Upper lobe of left lung (tissue), 6 donors: Measurements from ENCODE around the gene NDN. TPM values are rescaled to one million over a fixed set of nuclear protein-coding genes. Genes with fewer than 3 reads are reported as not detected.
"Not testable (repeated sequence)": the region's sequence is repeated elsewhere in the genome, so short reads cannot be mapped to it uniquely, and the experiment has no call there.

ENCODE experiments used
- ATAC-seq, 2 donors: fragments of 200-7000 bp; cut with Tn5 transposase; one replicate each; pipeline ENCODE4 v1.9.1; 2022; ENCODE audit warnings: mild to moderate bottlenecking in 2 of 2, moderate library complexity in 2 of 2; ENCODE audit not compliant: low FRiP score in 2 of 2
- DNase-seq, 2 donors: peaks; one replicate each; pipeline ENCODE4 v3.0.0-alpha.2; 2019 to 2020
- H3K27ac ChIP-seq, 4 donors: fragments of 200-600 bp; sonication (generic); one replicate each; pipeline ENCODE4 v1.5.1; 2016 to 2019
- H3K27me3 ChIP-seq, 4 donors: fragments of 200-600 bp; sonication (generic); one replicate each; pipeline ENCODE4 v1.5.1; 2017 to 2019
- H3K36me3 ChIP-seq, 4 donors: fragments of 200-600 bp; sonication (generic); one replicate each; pipeline ENCODE4 v1.5.1; 2016 to 2019
- H3K4me1 ChIP-seq, 4 donors: fragments of 200-600 bp; sonication (generic); one replicate each; pipeline ENCODE4 v1.5.1; 2018 to 2019
- H3K4me3 ChIP-seq, 4 donors: fragments of 200-600 bp; sonication (generic); one replicate each; pipeline ENCODE4 v1.5.1; 2017 to 2019; ENCODE audit warnings: mild to moderate bottlenecking in 2 of 4, moderate library complexity in 1 of 4
- H3K9me3 ChIP-seq, 4 donors: fragments of 200-600 bp; sonication (generic); one replicate each; pipeline ENCODE4 v1.5.1; 2018 to 2019
- CTCF ChIP-seq, 6 experiments: fragments of 450-650 bp in 4 of 6; fragments of 200-600 bp in 2 of 6; sonication (generic) in 2 of 6; IDR thresholded peaks; one replicate each; pipeline ENCODE4 v1.5.1; 2016 to 2019; ENCODE audit warnings: antibody characterized with exemption in 6 of 6
- EP300 ChIP-seq, 4 donors: sonication (generic); formaldehyde crosslinking; IDR thresholded peaks; one replicate each; pipeline ENCODE4 v1.5.1; 2017; ENCODE audit warnings: antibody characterized with exemption in 4 of 4, control low read depth in 2 of 4
- POLR2A ChIP-seq, 4 donors: fragments of 450-650 bp; IDR thresholded peaks; one replicate each; pipeline ENCODE4 v1.5.1; 2016 to 2017; ENCODE audit warnings: antibody characterized with exemption in 4 of 4, mild to moderate bottlenecking in 2 of 4
- POLR2AphosphoS5 ChIP-seq, 2 donors: sonication (generic); formaldehyde crosslinking; IDR thresholded peaks; one replicate each; pipeline ENCODE4 v1.5.1; 2017; ENCODE audit warnings: antibody characterized with exemption in 2 of 2
- WGBS, 2 donors: methylation state at CpG; one replicate each; pipeline ENCODE4 v1.1.5; 2017 to 2018; 5-methylcytosine and 5-hydroxymethylcytosine counted together
- total RNA-seq, 6 donors: library from RNA; depleted of rRNA in 4 of 6; stranded (reverse); fragments of >200 nt in 4 of 6; gene quantifications; one replicate each; pipeline versions ENCODE4 v1.1.0 to v1.2.1, GENCODE V29; 2016 to 2021
- donor health status: DM: no; HTN: no; CAD: no; lungs with moderate emphysema.
- donor health status: DM: no; HTN: yes; CAD: no; lungs with severe emphysema.

NDN gene, protein sequence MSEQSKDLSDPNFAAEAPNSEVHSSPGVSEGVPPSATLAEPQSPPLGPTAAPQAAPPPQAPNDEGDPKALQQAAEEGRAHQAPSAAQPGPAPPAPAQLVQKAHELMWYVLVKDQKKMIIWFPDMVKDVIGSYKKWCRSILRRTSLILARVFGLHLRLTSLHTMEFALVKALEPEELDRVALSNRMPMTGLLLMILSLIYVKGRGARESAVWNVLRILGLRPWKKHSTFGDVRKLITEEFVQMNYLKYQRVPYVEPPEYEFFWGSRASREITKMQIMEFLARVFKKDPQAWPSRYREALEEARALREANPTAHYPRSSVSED
- 10 to 100 TPM; 11.5 to 44.5 (median 29.2) TPM for total RNA-seq

DNA sequence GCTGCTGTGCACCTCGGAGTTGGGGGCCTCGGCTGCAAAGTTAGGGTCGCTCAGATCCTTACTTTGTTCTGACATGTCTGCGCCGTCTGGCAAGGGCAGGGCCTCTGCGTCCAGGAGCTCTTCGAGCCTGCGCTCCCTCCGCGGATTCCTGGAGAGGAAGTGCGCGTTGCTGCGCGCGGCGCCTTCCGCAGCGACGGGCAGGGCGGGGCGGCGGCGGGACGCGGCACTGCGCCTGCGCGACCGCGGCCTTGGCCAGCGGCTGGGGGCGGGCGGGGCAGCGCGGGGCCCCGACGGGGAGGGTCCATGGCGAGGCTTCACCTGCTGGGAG, at the start of gene NDN:
Gene NDN, minus strand, starts transcription at position 163 of the 328 bp plus-strand sequence. Its CDS starts 88 bp downstream, at position 75.
- Histone ChIP-seq H3K36me3 (no peaks in the 10 kb centered on the region), H3K27me3 (no peaks in the 10 kb centered on the region), H3K27ac (peak within 1 kb of the TSS in 2 of 4 donors; percentile 52 to 54), H3K4me3 (peak within 1 kb of the TSS; percentile 26 to 61 (median 58)), H3K4me1 (peaks cover 0 to 15% (median 4%) of the 10 kb centered on the region in 4 donors), H3K9me3 (peaks cover 0 to 3% (median 0%) of the 10 kb centered on the region in 4 donors)
- TF ChIP-seq POLR2A (IDR thresholded peaks at IDR 0.05) (peak in 1 of 4 donors; percentile 38), CTCF (IDR thresholded peaks at IDR 0.05) (no peak), EP300 (IDR thresholded peaks at IDR 0.05) (no peak), POLR2AphosphoS5 (IDR thresholded peaks at IDR 0.05) (peak in 1 of 2 donors; percentile 20)
- DNase-seq, result peak; percentile 32 to 92
- ATAC-seq, result peak in 1 of 2 donors; percentile 80
- WGBS, 2 donors, result 17 to 48% methylated on average over 12 to 23 of the region's 38 CpGs

GRCh38 chr15:23736033-23736673, 49.0 kb upstream of the NDN start:
- Histone ChIP-seq H3K36me3 (no peaks in the 10 kb centered on the region), H3K4me3 (no peak overlapping the region), H3K4me1 (no peaks in the 10 kb centered on the region), H3K9me3 (no peaks in the 10 kb centered on the region), H3K27me3 (no peaks in the 10 kb centered on the region), H3K27ac (no peak overlapping the region)
- no peak for TF ChIP-seq POLR2A (IDR thresholded peaks at IDR 0.05)
- no peak for TF ChIP-seq EP300 (IDR thresholded peaks at IDR 0.05)
- TF ChIP-seq CTCF (IDR thresholded peaks at IDR 0.05), result no peak
- TF ChIP-seq POLR2AphosphoS5 (IDR thresholded peaks at IDR 0.05), result no peak
- ATAC-seq, result no peak
- WGBS, 2 donors, result 36 to 51% methylated on average over 5 of the region's 5 CpGs
- DNase-seq, result no peak

DNA sequence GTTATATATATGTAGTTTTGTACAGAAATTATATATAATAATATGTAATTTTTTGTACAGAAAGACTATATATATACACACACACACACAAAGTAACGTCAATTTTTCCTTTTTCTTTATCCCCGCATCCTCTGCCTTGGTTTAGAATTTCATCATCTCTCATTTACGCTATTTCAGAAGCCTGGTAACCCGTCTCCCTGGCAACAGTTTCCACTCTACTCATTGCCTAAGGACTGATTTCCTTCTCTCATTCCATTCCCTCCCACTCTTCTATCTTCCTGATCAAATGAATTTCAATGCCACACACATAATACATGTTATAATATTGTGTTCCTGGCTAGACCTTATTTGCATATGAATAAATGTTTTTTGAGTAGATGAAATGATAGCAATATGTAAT, 47.8 kb upstream of the NDN start:
- H3K27me3 ChIP-seq, result no peaks in the 10 kb centered on the region
- no peaks in the 10 kb centered on the region for H3K9me3 ChIP-seq
- DNase-seq, result no peak
- ATAC-seq, result no peak
- WGBS, 2 donors, result 60 to 64% methylated on average over 4 of the region's 4 CpGs
- H3K4me3 ChIP-seq, result no peak overlapping the region
- no peak overlapping the region for H3K27ac ChIP-seq
- no peak for TF ChIP-seq EP300 (IDR thresholded peaks at IDR 0.05)
- TF ChIP-seq CTCF (IDR thresholded peaks at IDR 0.05), result no peak
- no peak for TF ChIP-seq POLR2A (IDR thresholded peaks at IDR 0.05)
- no peak for TF ChIP-seq POLR2AphosphoS5 (IDR thresholded peaks at IDR 0.05)
- no peaks in the 10 kb centered on the region for H3K4me1 ChIP-seq
- H3K36me3 ChIP-seq, result no peaks in the 10 kb centered on the region

GRCh38 chr15:23713874-23714656, 27.0 kb upstream of the NDN start:
- not testable (repeated sequence) for H3K27ac ChIP-seq, ATAC-seq, H3K27me3 ChIP-seq, H3K4me3 ChIP-seq, H3K9me3 ChIP-seq, H3K36me3 ChIP-seq, H3K4me1 ChIP-seq
- 80 to 81% methylated on average over 28 of the region's 28 CpGs for WGBS, 2 donors
- DNase-seq, result peak in 1 of 2 donors; percentile 35

DNA sequence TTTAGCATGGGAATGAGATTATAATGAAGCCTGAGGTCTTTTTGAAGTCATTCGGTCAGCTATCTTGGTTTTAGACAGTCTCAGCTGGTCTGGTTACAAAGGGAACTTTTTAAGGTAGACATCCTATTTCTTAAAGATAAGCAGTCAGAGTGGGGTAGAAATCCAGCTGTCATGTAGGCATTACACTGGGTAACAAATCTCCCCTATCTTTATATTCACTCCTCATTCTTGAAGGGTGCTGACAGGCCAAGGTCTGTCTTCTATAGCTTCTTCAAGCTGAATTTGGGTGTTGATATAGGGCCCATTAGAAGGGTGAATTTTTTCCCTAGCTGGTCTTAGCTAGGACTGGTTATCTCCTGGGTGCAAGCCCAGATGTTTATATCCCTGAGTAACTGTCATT, 21.2 kb upstream of the NDN start:
- WGBS, 2 donors, result 59 to 60% methylated on average over 1 of the region's 1 CpG
- H3K27ac ChIP-seq, result no peak overlapping the region
- H3K36me3 ChIP-seq, result no peaks in the 10 kb centered on the region
- ATAC-seq (no peak), DNase-seq (no peak)
- no peaks in the 10 kb centered on the region for H3K27me3 ChIP-seq
- H3K4me1 ChIP-seq, result no peaks in the 10 kb centered on the region
- no peaks in the 10 kb centered on the region for H3K9me3 ChIP-seq
- no peak overlapping the region for H3K4me3 ChIP-seq
- TF ChIP-seq POLR2AphosphoS5 (IDR thresholded peaks at IDR 0.05) (no peak), POLR2A (IDR thresholded peaks at IDR 0.05) (no peak), EP300 (IDR thresholded peaks at IDR 0.05) (no peak), CTCF (IDR thresholded peaks at IDR 0.05) (no peak)
